ENCODE measurements around the gene GRM7. TPM values are rescaled to one million over a fixed set of nuclear protein-coding genes. Genes with fewer than 3 reads are reported as not detected.

Gene GRM7
- total and polyA plus RNA-seq, 4 donors, result 0.08 to 0.33 TPM; not detected in 2

DNA sequence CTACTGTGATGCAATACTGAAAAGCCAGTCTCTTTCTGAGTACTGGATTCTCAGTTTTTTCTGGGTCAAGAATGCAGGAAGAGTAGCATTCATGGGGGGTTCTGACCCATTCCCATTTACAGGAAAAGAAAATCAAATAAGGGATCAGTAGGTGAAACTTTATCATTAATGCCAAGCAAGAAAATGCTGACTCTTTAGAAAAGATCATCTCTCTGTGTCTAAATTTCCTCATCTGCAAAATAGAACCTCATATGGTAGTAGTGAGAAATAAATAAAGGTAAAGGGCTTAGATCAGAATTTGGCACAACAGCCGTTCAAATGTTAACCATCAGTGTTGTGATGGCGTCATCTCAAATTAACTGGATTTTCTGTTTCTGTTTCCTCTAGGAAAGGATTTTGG, 833.1 kb downstream of the GRM7 start:
- no peak overlapping the region for H3K27ac ChIP-seq (ENCODE audit: low read depth in 1 of 2, low read length in 2 of 2)
- no peaks in the 10 kb centered on the region for H3K9me3 ChIP-seq (ENCODE audit: control insufficient read depth in 4 of 4, low read length in 3 of 4)
- WGBS, result 92% methylated on average over 2 of the region's 2 CpGs
- no peak for DNase-seq (ENCODE audit: low spot score)
- H3K4me1 ChIP-seq (ENCODE audit: control insufficient read depth in 4 of 4, insufficient read depth in 4 of 4, low read length in 3 of 4), result no peaks in the 10 kb centered on the region
- TF ChIP-seq ATF3 (IDR thresholded peaks at IDR 0.05) (no peak), NR2F2 (IDR thresholded peaks at IDR 0.05) (no peak), HNF4A (conservative IDR thresholded peaks at IDR 0.05) (no peak), TAF1 (conservative IDR thresholded peaks at IDR 0.05) (no peak), JUND (IDR thresholded peaks at IDR 0.05) (no peak), REST (IDR thresholded peaks at IDR 0.05) (no peak), HNF4G (IDR thresholded peaks at IDR 0.05) (no peak), FOXA1 (IDR thresholded peaks at IDR 0.05) (no peak), FOXA2 (IDR thresholded peaks at IDR 0.05) (no peak), CTCF (IDR thresholded peaks at IDR 0.05; ENCODE audit: low read depth, low read length, missing input control) (no peak), RAD21 (IDR thresholded peaks at IDR 0.05) (no peak), ZBTB33 (IDR thresholded peaks at IDR 0.05) (no peak), EGR1 (IDR thresholded peaks at IDR 0.05; ENCODE audit: low read depth in 2 of 2) (no peak), MAX (IDR thresholded peaks at IDR 0.05) (no peak), RXRA (IDR thresholded peaks at IDR 0.05) (no peak), YY1 (IDR thresholded peaks at IDR 0.05) (no peak), GABPA (IDR thresholded peaks at IDR 0.05 in 1 of 2, conservative IDR thresholded peaks at IDR 0.05 in 1 of 2) (no peak)
- no peaks in the 10 kb centered on the region for H3K27me3 ChIP-seq (ENCODE audit: control insufficient read depth in 4 of 4, insufficient read depth in 4 of 4, low read length in 3 of 4)
- H3K4me3 ChIP-seq (ENCODE audit: low read depth in 1 of 3, low read length in 3 of 3), result no peak overlapping the region
- no peak overlapping the region for H3K9ac ChIP-seq (ENCODE audit: low read depth in 1 of 2, low read length in 2 of 2)
- no peaks in the 10 kb centered on the region for H3K36me3 ChIP-seq (ENCODE audit: control insufficient read depth in 4 of 4, insufficient read depth in 3 of 4, low read depth in 1 of 4, low read length in 3 of 4)

- Histone ChIP-seq H3K4me1 (ENCODE audit: control insufficient read depth in 4 of 4, insufficient read depth in 4 of 4, low read length in 3 of 4) (no peaks in the 10 kb centered on the region), H3K36me3 (ENCODE audit: control insufficient read depth in 4 of 4, insufficient read depth in 3 of 4, low read depth in 1 of 4, low read length in 3 of 4) (no peaks in the 10 kb centered on the region), H3K9me3 (ENCODE audit: control insufficient read depth in 4 of 4, low read length in 3 of 4) (no peaks in the 10 kb centered on the region), H3K27ac (ENCODE audit: low read depth in 1 of 2, low read length in 2 of 2) (no peak overlapping the region), H3K4me3 (ENCODE audit: low read depth in 1 of 3, low read length in 3 of 3) (no peak overlapping the region), H3K27me3 (ENCODE audit: control insufficient read depth in 4 of 4, insufficient read depth in 4 of 4, low read length in 3 of 4) (no peaks in the 10 kb centered on the region), H3K9ac (ENCODE audit: low read depth in 1 of 2, low read length in 2 of 2) (no peak overlapping the region)
- no peak for DNase-seq (ENCODE audit: low spot score)
- TF ChIP-seq RAD21 (IDR thresholded peaks at IDR 0.05) (no peak), NR2F2 (IDR thresholded peaks at IDR 0.05) (no peak), ZBTB33 (IDR thresholded peaks at IDR 0.05) (no peak), GABPA (IDR thresholded peaks at IDR 0.05 in 1 of 2, conservative IDR thresholded peaks at IDR 0.05 in 1 of 2) (no peak), SP1 (IDR thresholded peaks at IDR 0.05) (no peak)
- WGBS, result 70% methylated on average over 1 of the region's 1 CpG
These were observed 834.1 kb downstream of the GRM7 start for GRCh38 chr3:7695049-7695448.

Data from liver (tissue), 9 donors.